ENCODE data around the gene MED10. TPM values are rescaled to one million over a fixed set of nuclear protein-coding genes. Genes with fewer than 3 reads are reported as not detected.

MED10 gene
- total and polyA plus RNA-seq, 9 donors, result 18.2 to 35.7 (median 23.4) TPM

- Histone ChIP-seq H3K36me3 (no peaks in the 10 kb centered on the region), H3K4me1 (ENCODE audit: insufficient read depth) (no peaks in the 10 kb centered on the region), H3K4me3 (no peak overlapping the region), H3K9me3 (no peaks in the 10 kb centered on the region), H3K27me3 (no peaks in the 10 kb centered on the region), H3K27ac (no peak overlapping the region)
- TF ChIP-seq POLR2A (IDR thresholded peaks at IDR 0.05) (no peak), CTCF (IDR thresholded peaks at IDR 0.05) (no peak), EP300 (IDR thresholded peaks at IDR 0.05) (no peak)
- 70 to 79% (median 70%) methylated on average over 6 of the region's 6 CpGs for WGBS, 3 donors
- intact Hi-C loops (cut with DNase I), result no loop called here
- DNase-seq, result no peak
These were observed 29.4 kb upstream of the MED10 start for GRCh38 chr5:6407558-6408259.

GRCh38 chr5:6405591-6405990 is 27.2 kb upstream of the MED10 start:
- no peak overlapping the region for H3K27ac ChIP-seq
- intact Hi-C loops (cut with DNase I), result no loop called here
- TF ChIP-seq POLR2A (IDR thresholded peaks at IDR 0.05) (no peak), EP300 (IDR thresholded peaks at IDR 0.05) (no peak), CTCF (IDR thresholded peaks at IDR 0.05) (no peak)
- WGBS, 3 donors, result 77 to 89% (median 84%) methylated on average over 4 of the region's 4 CpGs
- H3K36me3 ChIP-seq, result no peaks in the 10 kb centered on the region
- DNase-seq, result no peak
- H3K4me1 ChIP-seq (ENCODE audit: insufficient read depth), result no peaks in the 10 kb centered on the region
- no peak overlapping the region for H3K4me3 ChIP-seq
- no peaks in the 10 kb centered on the region for H3K27me3 ChIP-seq
- H3K9me3 ChIP-seq, result no peaks in the 10 kb centered on the region

GRCh38 chr5:6404129-6404528 is 25.8 kb upstream of the MED10 start:
- intact Hi-C loops (cut with DNase I), result no loop called here
- 72 to 83% (median 81%) methylated on average over 4 of the region's 4 CpGs for WGBS, 3 donors
- no peaks in the 10 kb centered on the region for H3K4me1 ChIP-seq (ENCODE audit: insufficient read depth)

GRCh38 chr5:6403416-6403815 is 25.1 kb upstream of the MED10 start:
- no peaks in the 10 kb centered on the region for H3K36me3 ChIP-seq
- WGBS, 3 donors, result 85 to 87% (median 87%) methylated on average over 4 of the region's 4 CpGs
- H3K27ac ChIP-seq, result no peak overlapping the region
- no peaks in the 10 kb centered on the region for H3K9me3 ChIP-seq
- DNase-seq, result no peak
- no peaks in the 10 kb centered on the region for H3K27me3 ChIP-seq
- intact Hi-C loops (cut with DNase I), result no loop called here
- no peaks in the 10 kb centered on the region for H3K4me1 ChIP-seq (ENCODE audit: insufficient read depth)
- H3K4me3 ChIP-seq, result no peak overlapping the region
- TF ChIP-seq CTCF (IDR thresholded peaks at IDR 0.05), result no peak

More at GRCh38 chr5:6404129-6404528, 25.8 kb upstream of the MED10 start:
- Histone ChIP-seq H3K27ac (no peak overlapping the region), H3K4me3 (no peak overlapping the region), H3K9me3 (no peaks in the 10 kb centered on the region), H3K27me3 (no peaks in the 10 kb centered on the region), H3K36me3 (no peaks in the 10 kb centered on the region)
- no peak for DNase-seq
- no peak for TF ChIP-seq EP300 (IDR thresholded peaks at IDR 0.05)
- no peak for TF ChIP-seq CTCF (IDR thresholded peaks at IDR 0.05)
- no peak for TF ChIP-seq POLR2A (IDR thresholded peaks at IDR 0.05)
